ENCODE measurements around the gene KIFAP3. TPM values are rescaled to one million over a fixed set of nuclear protein-coding genes. Genes with fewer than 3 reads are reported as not detected.

The KIFAP3 gene
- total and polyA plus RNA-seq, 2 donors (not counting 1 experiment from before 2014, with no cell fraction given) = 3.7 to 14.9 TPM

GRCh38 chr1:169893645-169894423 lies 180.7 kb downstream of the KIFAP3 start, which contains the start of gene SCYL3:
Gene SCYL3, minus strand, starts transcription at chr1:169893896. Its CDS starts 5,056 bp downstream, at chr1:169888840.
- Histone ChIP-seq H3K36me3 (replicated peaks in 1 of 2; ENCODE audit: control extremely low read depth in 1 of 2, control insufficient read depth in 1 of 2, extremely low read depth in 1 of 2, insufficient read depth in 2 of 2, low read length in 1 of 2) (no peaks in the 10 kb centered on the region), H2AFZ (ENCODE audit: insufficient read depth, low read depth, low read length, poor library complexity, severe bottlenecking) (peak within 1 kb of the TSS; percentile 91), H3K9ac (ENCODE audit: low read length) (peak within 1 kb of the TSS; percentile 88), H3K27me3 (replicated peaks in 1 of 4; ENCODE audit: control extremely low read depth in 1 of 4, control insufficient read depth in 3 of 4, insufficient read depth in 4 of 4, low read length in 3 of 4) (peaks cover 0 to 3% (median 2%) of the 10 kb centered on the region in 4 experiments), H3K79me2 (ENCODE audit: control insufficient read depth, insufficient read depth, low read length) (peaks cover 45% of the 10 kb centered on the region), H4K20me1 (ENCODE audit: control insufficient read depth, insufficient read depth, low read length, poor library complexity, severe bottlenecking) (no peaks in the 10 kb centered on the region), H3K4me1 (ENCODE audit: control insufficient read depth in 2 of 2, insufficient read depth in 2 of 2, low read length in 2 of 2) (peaks cover 25 to 32% of the 10 kb centered on the region in 2 donors), H3K4me2 (replicated peaks; ENCODE audit: low read depth, low read length, poor library complexity, severe bottlenecking) (peak within 1 kb of the TSS; percentile 83), H3K9me3 (ENCODE audit: control extremely low read depth in 1 of 3, control insufficient read depth in 2 of 3, insufficient read depth in 1 of 3, low read length in 2 of 3) (no peaks in the 10 kb centered on the region), H3K27ac (ENCODE audit: low read length in 2 of 2) (peak within 1 kb of the TSS; percentile 97), H3K4me3 (ENCODE audit: control extremely low read depth in 1 of 5, extremely low read depth in 1 of 5, insufficient read depth in 1 of 5, low read depth in 2 of 5, low read length in 4 of 5) (peak within 1 kb of the TSS; percentile 81 to 96 (median 85))
- intact Hi-C loops (cut with micrococcal nuclease) = loop anchor here (1.0 to 5.0 kb wide), 8 partner anchors 100 to 1849 kb away; partner anchors contain the start of genes GORAB, KIFAP3, METTL18 and NME7
- ChIA-PET CTCF (interaction anchor here (0.6 to 1.7 kb wide), 6 partner anchors 8 to 526 kb away, joined by 3 to 5 read pairs (median 4); partner anchors contain the start of genes BLZF1 and NME7), POLR2A (interaction anchor here (0.6 to 2.5 kb wide), 5 partner anchors 99 to 639 kb away, joined by 3 to 15 read pairs (median 3); partner anchors contain the start of genes BLZF1, GORAB, KIFAP3 and METTL18)
- Mint-ChIP-seq H3K27me3 (peaks cover 16% of the 10 kb centered on the region), H3K4me1 (peaks cover 43% of the 10 kb centered on the region), H3K9me3 (ENCODE audit: insufficient read depth) (no peaks in the 10 kb centered on the region), H3K4me3 (peak within 1 kb of the TSS; percentile 98), H3K27ac (peak within 1 kb of the TSS; percentile 100)
- TF ChIP-seq EZH2 (IDR thresholded peaks at IDR 0.05; ENCODE audit: borderline replicate concordance, insufficient read depth, low read depth, low read length, poor library complexity, severe bottlenecking) (no peak), CTCF (IDR thresholded peaks at IDR 0.05) (no peak)
- under 1% methylated on average over 46 of the region's 52 CpGs for WGBS (ENCODE audit: insufficient coverage)
- peak; percentile 88 for ATAC-seq (ENCODE audit: low read depth)
- peak; percentile 99 for DNase-seq
